Mesodermal cell (in vitro differentiated cells): ENCODE measurements around the gene CACNA1C.
A peak's percentile ranks its signal among the peaks of the same experiment; 100 is the strongest.

ENCODE experiments used
- H3K27ac ChIP-seq: 2 replicates; pipeline ENCODE4 v1.7.0; 2013; ENCODE audit warnings: mild to moderate bottlenecking, low read depth, low read length, moderate library complexity; ENCODE audit not compliant: severe bottlenecking
- H3K36me3 ChIP-seq: 2 replicates; pipeline ENCODE4 v1.7.1; 2013; ENCODE audit warnings: mild to moderate bottlenecking, low read length, moderate library complexity; ENCODE audit not compliant: control insufficient read depth, insufficient read depth
- H3K4me1 ChIP-seq: one replicate; pipeline ENCODE4 v1.7.1; 2013; ENCODE audit warnings: mild to moderate bottlenecking, low read length; ENCODE audit not compliant: insufficient read depth, control insufficient read depth, poor library complexity, severe bottlenecking
- H3K4me3 ChIP-seq: 2 replicates; pipeline ENCODE4 v1.7.0; 2013; ENCODE audit warnings: low read length, control low read depth, mild to moderate bottlenecking; ENCODE audit not compliant: insufficient read depth, poor library complexity, severe bottlenecking; ENCODE audit errors: extremely low read depth
- H3K9me3 ChIP-seq: 2 replicates; pipeline ENCODE4 v1.7.1; 2013; ENCODE audit warnings: mild to moderate bottlenecking, low read length, moderate library complexity; ENCODE audit not compliant: control insufficient read depth
- WGBS, 2 experiments: methylation state at CpG; one replicate each; pipeline ENCODE4 v1.1.5; 2013; ENCODE audit warnings: missing lambda C conversion rate in 2 of 2; ENCODE audit not compliant: insufficient coverage in 2 of 2; 5-methylcytosine and 5-hydroxymethylcytosine counted together

The CACNA1C gene

DNA sequence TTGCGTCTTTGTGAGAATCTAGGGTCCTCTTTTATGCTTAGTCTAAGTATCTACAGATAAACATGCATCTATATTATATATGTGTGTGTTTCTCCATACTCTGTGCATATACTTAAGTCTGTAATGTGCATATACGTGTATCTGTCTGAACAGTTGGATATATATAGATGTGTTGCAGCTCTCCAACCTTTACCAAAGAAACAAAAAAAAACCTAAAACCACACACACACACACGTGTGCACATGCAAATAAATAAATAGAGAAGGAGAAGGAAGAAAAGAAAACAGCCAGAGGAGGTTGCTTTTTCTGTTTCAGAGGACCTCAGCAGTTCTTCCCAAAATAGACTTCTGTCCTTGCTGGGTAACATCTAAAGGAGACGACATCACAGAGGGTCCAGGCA lies 244.9 kb downstream of the CACNA1C start:
- Histone ChIP-seq H3K4me3 (no peak overlapping the region), H3K27ac (no peak overlapping the region), H3K36me3 (no peaks in the 10 kb centered on the region), H3K9me3 (no peaks in the 10 kb centered on the region), H3K4me1 (no peaks in the 10 kb centered on the region)
- 83 to 91% methylated on average over 1 of the region's 4 CpGs for WGBS, 2 experiments

DNA sequence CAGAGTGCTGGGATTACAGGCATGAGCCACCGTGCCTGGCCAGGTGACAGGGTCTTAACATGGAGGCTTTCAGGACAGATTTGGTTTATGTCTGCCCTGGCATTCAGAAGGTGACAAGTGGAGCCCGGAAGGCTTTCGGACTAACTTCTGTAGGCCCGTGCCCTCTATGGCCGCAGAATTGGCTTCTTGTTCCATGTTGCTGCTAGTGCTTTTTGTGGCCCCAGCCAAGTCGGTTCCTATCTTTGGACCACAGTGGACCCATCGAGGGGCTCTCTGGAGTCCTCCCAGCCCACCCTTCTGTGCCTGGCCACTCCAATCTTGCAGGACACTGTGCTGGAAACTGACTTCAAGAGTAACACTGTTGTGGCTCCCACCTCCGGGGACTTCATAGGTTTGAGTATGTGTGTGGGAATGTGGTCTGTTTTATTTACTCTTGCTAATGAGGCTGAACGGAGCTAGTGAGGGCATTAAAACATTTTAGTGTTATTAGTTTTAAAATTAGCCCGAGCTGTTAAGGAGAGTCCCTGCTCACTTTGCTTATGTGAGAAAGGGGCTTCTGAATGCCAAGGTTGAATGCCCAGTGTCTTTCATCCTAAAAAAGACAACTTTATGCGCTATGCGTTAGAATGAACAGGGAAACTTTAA lies 245.9 kb downstream of the CACNA1C start:
- no peaks in the 10 kb centered on the region for H3K9me3 ChIP-seq
- H3K27ac ChIP-seq, result no peak overlapping the region
- H3K36me3 ChIP-seq, result no peaks in the 10 kb centered on the region
- H3K4me3 ChIP-seq, result no peak overlapping the region
- WGBS, 2 experiments, result 87 to 89% methylated on average over 9 to 10 of the region's 12 CpGs
- H3K4me1 ChIP-seq, result no peaks in the 10 kb centered on the region

DNA sequence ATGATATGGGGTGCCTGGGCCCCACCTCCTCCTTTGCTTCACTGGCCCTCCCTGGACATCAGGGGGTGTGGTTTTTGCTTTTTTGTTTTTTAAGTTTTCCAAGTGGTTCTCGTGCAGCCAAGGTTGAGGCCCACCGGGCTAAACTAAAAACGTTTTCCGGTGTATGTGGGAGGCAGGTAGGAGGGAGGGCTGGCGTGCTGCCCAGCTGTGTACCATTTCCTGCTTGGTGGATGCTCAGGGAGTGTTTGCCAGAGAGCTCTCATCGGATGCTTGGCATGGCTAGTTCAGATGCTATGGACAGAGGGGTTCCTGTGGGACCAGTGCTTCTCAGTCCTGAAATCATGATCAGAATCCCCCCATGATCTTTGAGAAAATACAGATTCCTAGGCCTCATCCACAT lies 246.4 kb downstream of the CACNA1C start:
- 86 to 100% methylated on average over 3 to 5 of the region's 6 CpGs for WGBS, 2 experiments
- Histone ChIP-seq H3K27ac (no peak overlapping the region), H3K4me3 (no peak overlapping the region), H3K9me3 (no peaks in the 10 kb centered on the region), H3K4me1 (peaks cover 5% of the 10 kb centered on the region), H3K36me3 (no peaks in the 10 kb centered on the region)

DNA sequence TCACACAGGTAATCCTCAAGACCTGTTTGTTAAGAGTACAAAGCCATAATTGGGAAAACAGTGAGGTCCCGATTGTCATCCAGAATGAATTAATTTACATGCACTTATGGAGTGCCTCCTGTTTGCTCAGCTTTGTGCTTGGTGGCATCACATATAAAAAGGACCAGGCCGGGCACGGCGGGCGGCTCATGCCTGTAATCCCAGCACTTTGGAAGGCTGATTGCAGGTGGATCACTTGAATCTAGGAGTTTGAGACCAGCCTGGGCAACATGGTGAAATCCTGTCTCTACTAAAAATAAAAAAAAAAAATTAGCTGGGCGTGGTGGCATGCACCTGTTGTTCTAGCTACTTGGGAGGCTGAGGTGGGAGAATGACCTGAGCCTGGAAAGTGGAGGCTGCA lies 247.4 kb downstream of the CACNA1C start:
- Histone ChIP-seq H3K4me3 (no peak overlapping the region), H3K27ac (no peak overlapping the region), H3K36me3 (no peaks in the 10 kb centered on the region), H3K4me1 (peaks cover 8% of the 10 kb centered on the region), H3K9me3 (no peaks in the 10 kb centered on the region)
- 96 to 100% methylated on average over 2 to 5 of the region's 6 CpGs for WGBS, 2 experiments

DNA sequence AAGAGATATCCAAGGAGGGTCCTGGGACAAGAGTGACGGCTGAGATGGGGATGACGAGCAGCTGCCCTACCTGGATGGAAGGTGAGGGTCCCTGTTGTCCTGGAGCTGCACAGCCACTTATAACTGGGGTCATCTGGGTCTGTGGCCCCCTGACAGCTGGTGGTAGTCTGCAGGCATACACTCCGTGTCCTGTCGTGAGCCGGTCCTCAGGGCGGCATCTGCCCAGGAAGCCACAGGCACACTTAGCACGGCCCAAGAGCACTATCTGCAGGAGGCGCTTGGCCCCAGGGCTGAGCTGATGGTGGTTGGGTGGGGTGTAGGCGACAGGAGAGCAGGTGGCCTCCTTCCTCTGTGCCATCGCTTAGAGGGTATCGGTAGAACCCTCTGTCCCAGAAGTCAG lies 248.1 kb downstream of the CACNA1C start:
- Histone ChIP-seq H3K27ac (no peak overlapping the region), H3K4me3 (no peak overlapping the region), H3K4me1 (peaks cover 12% of the 10 kb centered on the region), H3K36me3 (no peaks in the 10 kb centered on the region), H3K9me3 (no peaks in the 10 kb centered on the region)
- WGBS, 2 experiments, result 89 to 92% methylated on average over 8 to 9 of the region's 11 CpGs

DNA sequence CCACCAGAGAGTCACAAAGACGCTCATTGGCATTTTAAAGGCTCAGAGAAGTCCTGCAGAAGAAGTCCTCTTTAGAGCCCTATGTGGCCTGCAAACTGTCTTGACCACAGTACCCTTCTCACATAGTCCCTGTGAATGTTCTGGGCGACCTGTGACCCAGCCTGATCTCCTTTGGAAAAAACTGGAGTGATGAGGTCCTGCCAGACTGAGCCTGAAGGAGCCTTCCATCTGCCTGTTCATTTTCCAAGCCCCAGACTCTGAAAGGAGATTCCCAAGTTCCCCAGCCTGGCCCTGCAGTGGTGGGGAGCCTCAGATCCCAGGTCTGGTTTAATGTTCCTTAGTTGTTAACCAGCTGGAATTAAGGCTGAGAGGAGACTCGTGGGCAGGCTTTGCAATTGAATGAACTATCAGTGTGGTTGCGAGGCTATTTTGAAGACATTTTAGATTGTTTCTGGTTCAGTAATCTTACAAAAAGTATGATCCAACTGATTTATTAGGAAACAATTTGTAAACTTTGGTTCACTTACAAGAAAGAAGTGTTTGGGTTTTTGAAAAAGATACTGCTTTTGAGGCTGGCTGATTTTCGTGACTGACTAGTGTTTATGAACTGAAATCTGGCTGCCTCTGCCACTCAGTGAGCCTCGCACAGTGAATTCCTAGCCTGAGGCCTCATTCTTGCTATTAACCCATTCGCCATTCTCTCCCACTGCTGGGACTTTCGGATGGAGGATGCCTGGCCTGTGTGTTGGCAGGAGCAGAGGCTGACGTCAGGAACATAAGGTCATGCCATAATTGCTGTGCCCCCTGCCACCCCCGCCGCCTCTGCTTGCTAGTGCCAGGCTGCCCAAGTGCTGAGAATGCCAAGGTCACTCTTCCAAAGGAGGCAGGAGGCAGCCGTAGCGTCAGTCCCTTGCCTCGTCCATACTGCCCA lies 249.0 kb downstream of the CACNA1C start:
- Histone ChIP-seq H3K36me3 (no peaks in the 10 kb centered on the region), H3K9me3 (no peaks in the 10 kb centered on the region), H3K4me3 (no peak overlapping the region), H3K4me1 (peaks cover 18% of the 10 kb centered on the region), H3K27ac (no peak overlapping the region)
- WGBS, 2 experiments, result 88 to 89% methylated on average over 12 of the region's 14 CpGs

DNA sequence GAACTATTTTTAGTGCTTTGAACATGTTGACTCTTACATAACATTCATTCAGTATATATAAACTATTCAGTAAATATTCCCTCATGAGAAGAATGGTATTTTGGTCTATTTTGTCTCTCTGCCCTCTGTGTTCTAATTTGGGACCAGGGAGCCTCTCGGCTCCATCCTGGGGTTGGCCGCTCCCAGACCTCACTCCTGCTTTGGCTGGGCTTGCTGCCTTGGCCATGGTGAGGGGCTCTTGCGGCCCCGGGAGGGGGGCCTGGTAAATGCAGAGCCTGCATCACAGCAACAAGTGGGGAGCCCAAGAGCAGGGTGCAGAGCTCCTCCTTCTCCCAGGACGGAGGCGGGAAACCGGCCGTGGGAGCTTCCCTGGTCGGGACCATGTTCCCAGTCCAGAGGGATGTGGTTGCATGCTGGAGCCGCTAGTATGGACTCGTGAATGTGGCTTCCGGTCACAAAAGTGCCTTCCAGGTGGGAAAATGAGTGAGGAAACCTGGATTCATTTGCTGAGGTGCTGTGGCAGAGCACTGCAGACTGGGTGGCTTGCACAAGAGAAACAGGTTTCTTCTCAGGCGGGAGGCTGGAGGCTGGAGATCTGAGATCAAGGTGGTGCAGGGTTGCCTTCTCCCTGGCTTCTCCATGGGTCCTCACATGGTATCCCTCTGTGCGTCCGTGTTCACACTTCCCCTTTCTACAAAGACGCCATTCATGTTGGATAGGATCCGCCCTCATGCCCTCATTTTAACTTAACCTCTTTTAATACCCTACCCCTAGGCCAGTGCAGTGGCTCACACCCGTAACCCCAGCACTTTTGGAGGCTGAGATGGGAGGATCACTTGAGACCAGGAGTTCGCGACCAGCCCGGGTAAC lies 250.2 kb downstream of the CACNA1C start:
- WGBS, 2 experiments, result 94 to 97% methylated on average over 17 to 18 of the region's 21 CpGs
- Histone ChIP-seq H3K4me1 (peaks cover 18% of the 10 kb centered on the region), H3K4me3 (no peak overlapping the region), H3K9me3 (no peaks in the 10 kb centered on the region), H3K36me3 (no peaks in the 10 kb centered on the region), H3K27ac (no peak overlapping the region)

DNA sequence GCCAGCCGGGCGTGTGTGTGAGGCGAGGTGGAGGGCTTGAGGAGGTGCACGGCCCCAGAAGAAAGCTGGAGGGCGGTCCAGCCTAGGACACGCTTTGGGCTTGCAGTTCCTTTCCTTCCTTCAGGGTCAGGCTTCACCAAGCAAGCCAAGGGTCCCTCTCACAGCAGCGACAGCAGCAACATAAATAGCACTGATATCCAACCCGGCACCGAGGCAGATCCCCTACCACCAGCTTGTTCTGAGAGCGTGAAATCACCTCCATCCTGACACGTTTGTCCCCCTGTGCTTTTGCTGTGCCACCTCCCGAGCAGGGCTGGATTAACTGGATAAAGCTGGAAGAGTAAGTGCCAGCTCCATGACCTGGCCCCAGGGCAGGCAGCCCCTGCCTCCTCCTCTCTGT lies 251.4 kb downstream of the CACNA1C start:
- WGBS, 2 experiments, result 81 to 84% methylated on average over 11 to 12 of the region's 12 CpGs
- Histone ChIP-seq H3K36me3 (no peaks in the 10 kb centered on the region), H3K4me1 (peaks cover 18% of the 10 kb centered on the region), H3K27ac (no peak overlapping the region), H3K9me3 (peaks cover 6% of the 10 kb centered on the region), H3K4me3 (no peak overlapping the region)

DNA sequence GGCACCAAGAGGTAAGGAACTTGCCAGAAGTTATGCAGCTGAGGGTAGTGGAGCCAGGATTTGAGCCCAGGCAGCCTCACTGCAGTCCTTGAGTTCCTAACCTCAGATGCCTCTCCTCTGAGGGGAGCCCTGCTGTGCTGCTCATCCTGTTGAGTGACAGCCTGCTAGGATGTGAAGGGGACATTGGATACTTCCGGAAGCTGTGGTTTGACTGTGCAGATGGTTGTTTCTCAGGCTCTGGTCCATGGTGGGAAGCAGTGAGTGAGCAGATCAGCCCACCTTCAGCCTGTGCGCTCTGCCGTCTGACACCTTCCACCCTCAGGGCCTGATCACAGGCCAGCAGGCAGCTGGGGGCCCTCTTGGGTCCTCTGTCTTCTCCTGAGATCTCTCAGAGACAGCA lies 253.2 kb downstream of the CACNA1C start:
- Histone ChIP-seq H3K36me3 (no peaks in the 10 kb centered on the region), H3K4me1 (peaks cover 24% of the 10 kb centered on the region), H3K4me3 (no peak overlapping the region), H3K27ac (peak overlapping the region; percentile 45), H3K9me3 (peaks cover 6% of the 10 kb centered on the region)
- 0 to 10% methylated on average over 1 to 3 of the region's 3 CpGs for WGBS, 2 experiments

DNA sequence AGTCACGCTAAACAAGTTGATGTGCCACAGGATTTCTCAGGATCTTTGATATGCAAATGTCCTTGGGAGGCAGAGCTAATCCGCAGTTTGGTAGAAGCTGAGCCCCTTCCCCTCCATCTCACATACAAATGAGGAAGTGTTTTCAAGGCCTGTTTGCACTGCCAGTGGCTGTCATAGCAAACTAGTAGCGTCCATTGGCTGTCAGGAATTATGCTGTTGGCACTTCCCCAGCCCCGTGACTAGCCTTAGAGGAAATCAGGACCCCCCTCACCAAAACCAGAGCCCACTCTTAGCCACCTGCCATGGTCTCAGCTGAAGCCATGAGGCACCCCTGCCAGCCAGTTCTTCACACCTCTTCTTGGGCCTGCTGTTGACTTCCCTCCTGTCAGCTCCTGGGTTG lies 253.9 kb downstream of the CACNA1C start:
- Histone ChIP-seq H3K4me1 (peaks cover 28% of the 10 kb centered on the region), H3K27ac (no peak overlapping the region), H3K9me3 (peaks cover 6% of the 10 kb centered on the region), H3K36me3 (no peaks in the 10 kb centered on the region), H3K4me3 (no peak overlapping the region)
- 36 to 64% methylated on average over 4 of the region's 4 CpGs for WGBS, 2 experiments
